HG02588 (cell line): ENCODE measurements around the gene ZNF213.

Experiments
- ATAC-seq: cut with Tn5 transposase; IDR thresholded peaks from one replicate; pipeline ENCODE4 v1.9.1; 2021; ENCODE audit warnings: mild to moderate bottlenecking, moderate library complexity; ENCODE audit not compliant: unreplicated experiment

ZNF213 gene

GRCh38 chr16:3134338-3135125, at the start of gene ZNF213:
ZNF213 (plus strand) TSS chr16:3135029; CDS start chr16:3137281, 2,252 bp downstream.
- peak; percentile 77 for ATAC-seq

GRCh38 chr16:3085868-3086595, 48.8 kb upstream of the ZNF213 start:
- no peak for ATAC-seq

GRCh38 chr16:3086596-3087242, 48.1 kb upstream of the ZNF213 start:
- no peak for ATAC-seq

GRCh38 chr16:3087243-3088235, 47.3 kb upstream of the ZNF213 start:
- no peak for ATAC-seq

- ATAC-seq: no peak
Observed at GRCh38 chr16:3088450-3088849, 46.4 kb upstream of the ZNF213 start.

GRCh38 chr16:3088925-3089716, 45.7 kb upstream of the ZNF213 start:
- no peak for ATAC-seq

GRCh38 chr16:3089717-3090592, 44.9 kb upstream of the ZNF213 start:
- no peak for ATAC-seq

- no peak for ATAC-seq
Observed at GRCh38 chr16:3091551-3091950, 43.3 kb upstream of the ZNF213 start.

- no peak for ATAC-seq
Observed at GRCh38 chr16:3092501-3092941, 42.3 kb upstream of the ZNF213 start.

GRCh38 chr16:3094289-3095027, 40.4 kb upstream of the ZNF213 start:
- ATAC-seq: no peak

- ATAC-seq: peak; percentile 57
Observed at GRCh38 chr16:3095869-3096268, 39.0 kb upstream of the ZNF213 start.

GRCh38 chr16:3096362-3096761, 38.5 kb upstream of the ZNF213 start:
- ATAC-seq: no peak

- no peak for ATAC-seq
Observed at GRCh38 chr16:3097266-3097665, 37.6 kb upstream of the ZNF213 start.

GRCh38 chr16:3098459-3099394, 36.1 kb upstream of the ZNF213 start, which contains the start of gene ZSCAN10:
ZSCAN10 (minus strand) TSS chr16:3099294; CDS start chr16:3092937, 6,357 bp downstream.
- no peak for ATAC-seq

GRCh38 chr16:3099395-3099731, 35.5 kb upstream of the ZNF213 start:
- no peak for ATAC-seq

- peak; percentile 66 for ATAC-seq
Observed at GRCh38 chr16:3099732-3100499, 34.9 kb upstream of the ZNF213 start.
